ENCODE measurements around the gene FKBP2.

Gene FKBP2

DNA sequence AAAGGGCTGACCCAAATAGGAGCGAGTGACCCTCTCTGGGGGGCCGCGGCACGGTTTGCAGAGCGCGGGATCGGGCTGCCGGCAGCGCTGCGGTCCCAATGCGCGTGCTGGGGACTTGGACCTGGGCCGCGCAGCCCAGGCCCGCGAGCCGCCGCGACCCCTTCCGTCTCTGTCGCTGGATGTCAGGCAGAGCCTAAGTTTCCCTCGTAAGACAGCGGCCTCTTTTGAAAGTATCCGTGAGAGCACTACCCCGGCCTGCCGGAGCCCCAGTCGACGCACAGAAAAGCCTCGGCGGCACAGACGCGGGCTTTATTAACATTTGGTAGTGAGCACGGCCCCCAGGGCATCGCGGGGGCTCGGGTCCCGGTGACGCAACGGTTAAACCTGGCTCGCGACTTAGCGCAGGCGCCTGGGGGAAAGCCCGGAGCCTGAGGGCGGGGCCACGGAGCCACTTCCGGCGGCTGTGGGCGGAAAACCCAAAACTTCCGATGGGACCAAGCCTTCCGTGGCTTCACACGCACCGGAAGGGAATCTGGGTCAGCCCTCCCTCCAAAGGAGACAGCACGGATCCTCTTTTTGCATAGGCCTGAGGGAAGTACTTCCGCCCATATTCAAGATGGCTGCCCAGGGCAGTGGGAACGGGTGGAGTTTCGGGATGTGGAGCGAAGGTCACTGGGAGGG, 28.8 kb downstream of the FKBP2 start:
- Histone ChIP-seq H3K4me3 (ENCODE audit: low read depth, low read length) (peak overlapping the region; percentile 70), H3K36me3 (ENCODE audit: control insufficient read depth in 2 of 2, insufficient read depth in 1 of 2, low read length in 2 of 2) (peaks cover 0 to 26% of the 10 kb centered on the region in 2 experiments; a peak in 1 of 3 replicates), H3K27ac (ENCODE audit: extremely low read depth, low read depth, low read length) (peak overlapping the region; percentile 83), H3K4me1 (ENCODE audit: control insufficient read depth, insufficient read depth, low read length) (0 out of 2 replicates have a peak, but pooled peaks cover 2% of the 10 kb centered on the region), H3K9me3 (ENCODE audit: control insufficient read depth, insufficient read depth, low read depth, low read length) (no peaks in the 10 kb centered on the region)
- CTCF ChIA-PET, result interaction anchor here (0.6 to 6.8 kb wide), 14 partner anchors 18 to 422 kb away, joined by 3 to 81 read pairs (median 4); partner anchors contain the start of genes CATSPERZ, ESRRA, NUDT22 and PLCB3
- POLR2A ChIA-PET, result interaction anchor here (0.8 to 7.0 kb wide), 12 partner anchors 12 to 85 kb away, joined by 3 to 96 read pairs (median 12); partner anchors contain the start of genes BAD, ESRRA, FKBP2 and GPR137
- TF ChIP-seq ZNF76 (tag by site-specific recombination; IDR thresholded peaks at IDR 0.05; ENCODE audit: borderline replicate concordance, low read depth) (peak; percentile 97; the same call in 1 of the 2 replicates), ZNF324 (tag by site-specific recombination; IDR thresholded peaks at IDR 0.05) (0 out of 2 replicates have a peak, but pooled peaks have one; percentile 27), ZXDB (tag by site-specific recombination; IDR thresholded peaks at IDR 0.05) (peak; percentile 96), ZNF391 (tag by site-specific recombination; IDR thresholded peaks at IDR 0.05; ENCODE audit: borderline replicate concordance, low read depth) (peak; percentile 16; the same call in 1 of the 2 replicates), SCRT2 (tag by site-specific recombination; IDR thresholded peaks at IDR 0.05) (no peak), EGR2 (tag by site-specific recombination; IDR thresholded peaks at IDR 0.05; ENCODE audit: low read depth) (peak; percentile 60; the same call in 1 of the 2 replicates), IKZF3 (tag by site-specific recombination; IDR thresholded peaks at IDR 0.05) (peak; percentile 100), ZNF561 (tag by site-specific recombination; IDR thresholded peaks at IDR 0.05; ENCODE audit: borderline replicate concordance) (peak; percentile 81; the same call in 1 of the 2 replicates), ZNF423 (tag by site-specific recombination; IDR thresholded peaks at IDR 0.05) (no peak), PATZ1 (tag by site-specific recombination; IDR thresholded peaks at IDR 0.05) (peak; percentile 94), ZNF585B (tag by site-specific recombination; IDR thresholded peaks at IDR 0.05) (peak; percentile 43; the same call in 1 of the 2 replicates), ZEB2 (tag by site-specific recombination; IDR thresholded peaks at IDR 0.05) (peak; percentile 84), ZNF837 (tag by site-specific recombination; IDR thresholded peaks at IDR 0.05) (no peak), KLF8 (tag by site-specific recombination; IDR thresholded peaks at IDR 0.05) (peak; percentile 96), ZNF335 (tag by site-specific recombination; conservative IDR thresholded peaks at IDR 0.05) (peak; percentile 79), KLF7 (tag by site-specific recombination; IDR thresholded peaks at IDR 0.05; ENCODE audit: borderline replicate concordance) (peak; percentile 55), ZFHX2 (tag by site-specific recombination; conservative IDR thresholded peaks at IDR 0.05) (peak; percentile 75), ZNF658 (tag by site-specific recombination; IDR thresholded peaks at IDR 0.05) (no peak), KLF9 (tag by site-specific recombination; IDR thresholded peaks at IDR 0.05; ENCODE audit: low read depth) (peak; percentile 64), ATF2 (tag by site-specific recombination; IDR thresholded peaks at IDR 0.05; ENCODE audit: low read depth) (peak; percentile 57; the same call in 1 of the 2 replicates), REPIN1 (tag by site-specific recombination; IDR thresholded peaks at IDR 0.05; ENCODE audit: low read depth) (no peak), ZNF366 (tag by site-specific recombination; conservative IDR thresholded peaks at IDR 0.05) (peak; percentile 18; the same call in 1 of the 2 replicates), ZNF660 (tag by site-specific recombination; IDR thresholded peaks at IDR 0.05) (peak; percentile 52), ZBTB21 (tag by site-specific recombination; IDR thresholded peaks at IDR 0.05) (no peak), GLIS2 (tag by site-specific recombination; IDR thresholded peaks at IDR 0.05) (peak; percentile 61), YY2 (tag by site-specific recombination; IDR thresholded peaks at IDR 0.05) (peak; percentile 75)
- TF ChIP-seq, protein P1, sequence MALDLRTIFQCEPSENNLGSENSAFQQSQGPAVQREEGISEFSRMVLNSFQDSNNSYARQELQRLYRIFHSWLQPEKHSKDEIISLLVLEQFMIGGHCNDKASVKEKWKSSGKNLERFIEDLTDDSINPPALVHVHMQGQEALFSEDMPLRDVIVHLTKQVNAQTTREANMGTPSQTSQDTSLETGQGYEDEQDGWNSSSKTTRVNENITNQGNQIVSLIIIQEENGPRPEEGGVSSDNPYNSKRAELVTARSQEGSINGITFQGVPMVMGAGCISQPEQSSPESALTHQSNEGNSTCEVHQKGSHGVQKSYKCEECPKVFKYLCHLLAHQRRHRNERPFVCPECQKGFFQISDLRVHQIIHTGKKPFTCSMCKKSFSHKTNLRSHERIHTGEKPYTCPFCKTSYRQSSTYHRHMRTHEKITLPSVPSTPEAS (tag by site-specific recombination; IDR thresholded peaks at IDR 0.05), result peak; percentile 86
- TF ChIP-seq, protein P2, sequence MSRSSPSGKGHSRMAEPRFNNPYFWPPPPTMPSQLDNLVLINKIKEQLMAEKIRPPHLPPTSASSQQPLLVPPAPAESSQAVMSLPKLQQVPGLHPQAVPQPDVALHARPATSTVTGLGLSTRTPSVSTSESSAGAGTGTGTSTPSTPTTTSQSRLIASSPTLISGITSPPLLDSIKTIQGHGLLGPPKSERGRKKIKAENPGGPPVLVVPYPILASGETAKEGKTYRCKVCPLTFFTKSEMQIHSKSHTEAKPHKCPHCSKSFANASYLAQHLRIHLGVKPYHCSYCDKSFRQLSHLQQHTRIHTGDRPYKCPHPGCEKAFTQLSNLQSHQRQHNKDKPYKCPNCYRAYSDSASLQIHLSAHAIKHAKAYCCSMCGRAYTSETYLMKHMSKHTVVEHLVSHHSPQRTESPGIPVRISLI (tag by site-specific recombination; IDR thresholded peaks at IDR 0.05), result 0 out of 2 replicates have a peak, but pooled peaks have one; percentile 62
- TF ChIP-seq, protein P3, sequence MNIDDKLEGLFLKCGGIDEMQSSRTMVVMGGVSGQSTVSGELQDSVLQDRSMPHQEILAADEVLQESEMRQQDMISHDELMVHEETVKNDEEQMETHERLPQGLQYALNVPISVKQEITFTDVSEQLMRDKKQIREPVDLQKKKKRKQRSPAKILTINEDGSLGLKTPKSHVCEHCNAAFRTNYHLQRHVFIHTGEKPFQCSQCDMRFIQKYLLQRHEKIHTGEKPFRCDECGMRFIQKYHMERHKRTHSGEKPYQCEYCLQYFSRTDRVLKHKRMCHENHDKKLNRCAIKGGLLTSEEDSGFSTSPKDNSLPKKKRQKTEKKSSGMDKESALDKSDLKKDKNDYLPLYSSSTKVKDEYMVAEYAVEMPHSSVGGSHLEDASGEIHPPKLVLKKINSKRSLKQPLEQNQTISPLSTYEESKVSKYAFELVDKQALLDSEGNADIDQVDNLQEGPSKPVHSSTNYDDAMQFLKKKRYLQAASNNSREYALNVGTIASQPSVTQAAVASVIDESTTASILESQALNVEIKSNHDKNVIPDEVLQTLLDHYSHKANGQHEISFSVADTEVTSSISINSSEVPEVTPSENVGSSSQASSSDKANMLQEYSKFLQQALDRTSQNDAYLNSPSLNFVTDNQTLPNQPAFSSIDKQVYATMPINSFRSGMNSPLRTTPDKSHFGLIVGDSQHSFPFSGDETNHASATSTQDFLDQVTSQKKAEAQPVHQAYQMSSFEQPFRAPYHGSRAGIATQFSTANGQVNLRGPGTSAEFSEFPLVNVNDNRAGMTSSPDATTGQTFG (tag by site-specific recombination; IDR thresholded peaks at IDR 0.05; ENCODE audit: borderline replicate concordance), result no peak
